Stimulated activated effector memory CD8-positive, alpha-beta T cell treated with anti-CD3 and anti-CD28 coated beads, Interleukin-12 subunit alpha, Interleukin-12 subunit beta, amount 100 ng/mL, for 72 hours (primary cell): ENCODE measurements around the gene CORO1C.

Source experiments
- ATAC-seq: fragments of 150-1000 bp; cut with Tn5 transposase; 2 replicates; pipeline ENCODE4 v1.10.0; 2021
- DNase-seq, 2 donors: peaks; one replicate each; pipeline ENCODE4 v3.0.0; 2021 to 2022; ENCODE audit warnings: low spot score in 2 of 2
- H3K27ac Mint-ChIP-seq: one replicate; pipeline ENCODE4 v1.8.0; 2022; ENCODE audit warnings: mild to moderate bottlenecking, mixed read lengths
- H3K36me3 Mint-ChIP-seq: one replicate; pipeline ENCODE4 v1.8.0; 2022; ENCODE audit warnings: mild to moderate bottlenecking, mixed read lengths
- H3K4me1 Mint-ChIP-seq: one replicate; pipeline ENCODE4 v1.8.0; 2022; ENCODE audit warnings: mixed read lengths
- H3K4me3 Mint-ChIP-seq: one replicate; pipeline ENCODE4 v1.8.0; 2022; ENCODE audit warnings: mild to moderate bottlenecking, mixed read lengths
- H3K9me3 Mint-ChIP-seq: one replicate; pipeline ENCODE4 v1.8.0; 2022; ENCODE audit warnings: mixed read lengths

The CORO1C gene

GRCh38 chr12:108685469-108686260 lies 45.7 kb downstream of the CORO1C start:
- no peaks in the 10 kb centered on the region for H3K9me3 Mint-ChIP-seq
- no peak overlapping the region for H3K27ac Mint-ChIP-seq
- ATAC-seq, result peak; percentile 22
- H3K4me1 Mint-ChIP-seq, result peaks cover 28% of the 10 kb centered on the region
- H3K4me3 Mint-ChIP-seq, result no peak overlapping the region
- DNase-seq, result no peak
- no peaks in the 10 kb centered on the region for H3K36me3 Mint-ChIP-seq

DNA sequence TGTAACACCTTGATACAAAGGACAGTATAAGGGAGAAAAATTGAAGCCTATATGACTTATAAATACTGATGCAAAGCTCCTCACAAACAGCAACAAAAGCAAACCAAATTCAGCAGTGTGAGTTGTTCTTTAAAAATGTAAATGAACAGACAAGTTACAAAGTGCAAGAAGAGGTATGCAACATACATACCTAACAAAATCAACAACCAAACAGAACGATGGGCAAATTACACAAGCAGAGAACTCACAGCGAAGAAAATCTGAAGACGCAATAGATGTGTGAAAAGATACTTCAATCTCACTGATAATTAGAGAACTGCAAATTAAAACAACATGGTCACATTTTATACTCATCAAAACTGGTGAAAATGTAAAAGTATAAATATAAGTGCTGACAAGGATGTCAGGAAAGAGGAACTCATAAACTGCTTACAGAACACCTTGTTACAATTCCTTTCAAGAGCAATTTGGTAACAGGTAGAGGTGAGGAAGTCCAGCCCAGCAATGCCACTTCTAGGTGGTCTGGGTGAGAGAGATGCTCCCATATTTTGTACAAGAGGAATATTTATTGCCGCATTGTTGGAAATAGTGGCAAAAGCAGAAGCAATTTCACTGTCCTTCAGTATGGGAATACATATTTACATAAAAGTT lies 47.3 kb downstream of the CORO1C start:
- no peaks in the 10 kb centered on the region for H3K36me3 Mint-ChIP-seq
- no peak overlapping the region for H3K27ac Mint-ChIP-seq
- ATAC-seq (no peak), DNase-seq (no peak)
- H3K4me3 Mint-ChIP-seq, result no peak overlapping the region
- no peaks in the 10 kb centered on the region for H3K9me3 Mint-ChIP-seq
- peaks cover 14% of the 10 kb centered on the region for H3K4me1 Mint-ChIP-seq

GRCh38 chr12:108681317-108681716 lies 50.0 kb downstream of the CORO1C start:
- Mint-ChIP-seq H3K36me3 (peaks cover 6% of the 10 kb centered on the region), H3K27ac (no peak overlapping the region), H3K9me3 (no peaks in the 10 kb centered on the region), H3K4me3 (no peak overlapping the region), H3K4me1 (peaks cover 20% of the 10 kb centered on the region)
- no peak for ATAC-seq
- no peak for DNase-seq

DNA sequence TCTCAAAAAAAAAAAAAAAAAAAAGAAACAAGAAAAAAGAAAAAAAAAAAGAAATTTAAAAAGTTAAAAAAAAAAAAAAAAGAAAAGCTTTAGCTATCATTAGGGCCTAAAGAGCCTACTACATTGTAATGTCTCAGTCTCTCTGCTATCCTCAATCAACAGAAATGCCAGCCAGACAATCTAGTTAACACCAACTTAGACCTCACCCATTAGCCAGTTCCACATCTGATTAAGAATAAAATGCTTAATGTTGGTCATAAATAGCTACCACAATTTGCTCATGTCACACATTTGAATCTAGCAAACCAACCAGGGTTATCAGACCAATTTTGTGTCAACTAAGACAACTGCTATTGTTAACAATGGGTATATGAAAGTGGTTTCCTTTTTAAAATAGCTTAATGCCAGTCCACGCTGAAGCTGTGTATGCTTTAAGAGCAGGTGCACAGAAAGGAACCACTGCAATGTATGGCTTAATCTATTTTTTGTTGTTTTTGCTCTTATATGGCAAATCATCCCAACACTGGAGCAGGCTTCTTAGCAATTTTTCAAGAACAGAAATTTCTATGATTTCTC lies 52.1 kb downstream of the CORO1C start:
- Mint-ChIP-seq H3K9me3 (no peaks in the 10 kb centered on the region), H3K4me1 (peaks cover 13% of the 10 kb centered on the region), H3K4me3 (no peak overlapping the region), H3K27ac (no peak overlapping the region), H3K36me3 (peaks cover 23% of the 10 kb centered on the region)
- ATAC-seq (no peak), DNase-seq (no peak)

- peaks cover 6% of the 10 kb centered on the region for H3K4me1 Mint-ChIP-seq
- H3K27ac Mint-ChIP-seq, result no peak overlapping the region
- H3K9me3 Mint-ChIP-seq, result no peaks in the 10 kb centered on the region
- peaks cover 28% of the 10 kb centered on the region for H3K36me3 Mint-ChIP-seq
- DNase-seq (no peak), ATAC-seq (peak; percentile 43)
- no peak overlapping the region for H3K4me3 Mint-ChIP-seq
These were observed 53.1 kb downstream of the CORO1C start for GRCh38 chr12:108678104-108678730.

DNA sequence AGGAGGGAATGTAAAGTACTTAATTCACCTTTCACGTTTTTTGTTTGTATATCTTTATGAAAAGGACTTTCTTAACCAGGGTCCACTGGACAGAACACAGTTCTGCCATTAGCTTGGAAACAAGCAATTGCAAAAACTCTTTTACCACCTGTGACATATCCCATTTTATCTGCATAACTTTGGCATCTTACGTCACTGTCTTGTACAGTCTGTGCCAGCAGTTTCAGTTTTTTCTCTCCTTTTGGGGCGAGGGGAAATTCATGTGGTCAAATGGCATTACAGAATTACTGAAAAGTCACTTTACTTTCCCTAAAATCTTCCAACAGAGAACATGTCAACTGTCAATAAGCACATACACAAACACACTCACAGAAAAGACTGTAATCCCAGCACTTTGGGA lies 53.9 kb downstream of the CORO1C start:
- ATAC-seq, result no peak
- no peaks in the 10 kb centered on the region for H3K9me3 Mint-ChIP-seq
- no peak for DNase-seq
- H3K27ac Mint-ChIP-seq, result no peak overlapping the region
- H3K36me3 Mint-ChIP-seq, result peaks cover 28% of the 10 kb centered on the region
- peaks cover 6% of the 10 kb centered on the region for H3K4me1 Mint-ChIP-seq
- H3K4me3 Mint-ChIP-seq, result no peak overlapping the region

- ATAC-seq, result no peak
- peaks cover 28% of the 10 kb centered on the region for H3K36me3 Mint-ChIP-seq
- H3K9me3 Mint-ChIP-seq, result no peaks in the 10 kb centered on the region
- peaks cover 6% of the 10 kb centered on the region for H3K4me1 Mint-ChIP-seq
- H3K4me3 Mint-ChIP-seq, result no peak overlapping the region
- no peak for DNase-seq
- no peak overlapping the region for H3K27ac Mint-ChIP-seq
These were observed 54.6 kb downstream of the CORO1C start for GRCh38 chr12:108676707-108677106.

GRCh38 chr12:108675792-108676191 lies 55.5 kb downstream of the CORO1C start:
- H3K4me1 Mint-ChIP-seq, result peaks cover 6% of the 10 kb centered on the region

GRCh38 chr12:108672054-108672453 lies 59.3 kb downstream of the CORO1C start:
- Mint-ChIP-seq H3K4me3 (no peak overlapping the region), H3K27ac (no peak overlapping the region), H3K9me3 (no peaks in the 10 kb centered on the region), H3K36me3 (peaks cover 28% of the 10 kb centered on the region), H3K4me1 (no peaks in the 10 kb centered on the region)
- DNase-seq, result no peak
- ATAC-seq, result no peak

More at GRCh38 chr12:108675792-108676191, 55.5 kb downstream of the CORO1C start:
- DNase-seq (no peak), ATAC-seq (no peak)
- Mint-ChIP-seq H3K4me3 (no peak overlapping the region), H3K27ac (no peak overlapping the region), H3K36me3 (peaks cover 28% of the 10 kb centered on the region), H3K9me3 (no peaks in the 10 kb centered on the region)

DNA sequence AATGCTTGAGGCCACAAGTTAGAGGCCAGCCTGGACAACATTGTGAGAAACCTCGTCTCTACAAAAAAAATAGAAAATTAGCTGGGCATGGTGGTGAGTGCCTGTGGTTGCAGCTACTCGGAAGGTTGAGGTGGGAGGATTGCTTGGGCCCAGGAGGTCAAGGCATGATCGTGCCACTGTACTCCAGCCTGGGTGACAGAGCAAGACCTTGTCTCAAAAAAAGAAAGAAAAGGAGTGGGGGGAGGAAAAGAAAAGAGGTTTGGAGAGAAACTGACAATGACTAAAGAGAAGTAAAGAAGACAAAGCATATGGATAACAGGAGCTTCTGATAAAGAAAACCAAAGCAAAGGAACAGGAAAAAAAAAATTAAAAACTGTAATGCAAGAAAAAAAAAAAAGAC lies 60.2 kb downstream of the CORO1C start:
- H3K4me3 Mint-ChIP-seq, result no peak overlapping the region
- H3K9me3 Mint-ChIP-seq, result no peaks in the 10 kb centered on the region
- DNase-seq (no peak), ATAC-seq (no peak)
- H3K36me3 Mint-ChIP-seq, result peaks cover 19% of the 10 kb centered on the region
- H3K4me1 Mint-ChIP-seq, result no peaks in the 10 kb centered on the region
- no peak overlapping the region for H3K27ac Mint-ChIP-seq

GRCh38 chr12:108670066-108670631 lies 61.2 kb downstream of the CORO1C start:
- Mint-ChIP-seq H3K4me1 (no peaks in the 10 kb centered on the region), H3K4me3 (no peak overlapping the region), H3K9me3 (no peaks in the 10 kb centered on the region), H3K36me3 (peaks cover 12% of the 10 kb centered on the region), H3K27ac (no peak overlapping the region)
- ATAC-seq, result no peak
- DNase-seq, result no peak

DNA sequence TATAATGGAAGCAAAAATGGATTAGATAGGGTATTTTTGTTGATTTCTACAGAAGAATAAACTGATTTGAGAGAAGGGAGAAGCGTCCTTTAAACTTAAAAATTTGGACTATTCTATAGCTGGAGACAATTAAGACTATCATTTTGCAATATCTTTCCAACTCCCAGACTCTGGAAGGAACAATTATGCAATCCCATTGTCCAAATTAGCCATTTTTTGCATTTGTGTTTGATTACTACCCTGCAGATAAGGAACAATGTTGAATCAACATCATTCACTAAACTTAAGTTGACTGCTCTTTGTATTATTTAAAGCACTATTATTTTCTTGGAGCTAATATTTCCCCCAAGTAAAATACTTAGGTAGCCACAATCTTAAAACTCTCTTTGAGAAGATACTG lies 62.8 kb downstream of the CORO1C start:
- Mint-ChIP-seq H3K4me3 (no peak overlapping the region), H3K27ac (no peak overlapping the region), H3K9me3 (no peaks in the 10 kb centered on the region), H3K4me1 (peaks cover 11% of the 10 kb centered on the region), H3K36me3 (no peaks in the 10 kb centered on the region)
- no peak for DNase-seq
- no peak for ATAC-seq

DNA sequence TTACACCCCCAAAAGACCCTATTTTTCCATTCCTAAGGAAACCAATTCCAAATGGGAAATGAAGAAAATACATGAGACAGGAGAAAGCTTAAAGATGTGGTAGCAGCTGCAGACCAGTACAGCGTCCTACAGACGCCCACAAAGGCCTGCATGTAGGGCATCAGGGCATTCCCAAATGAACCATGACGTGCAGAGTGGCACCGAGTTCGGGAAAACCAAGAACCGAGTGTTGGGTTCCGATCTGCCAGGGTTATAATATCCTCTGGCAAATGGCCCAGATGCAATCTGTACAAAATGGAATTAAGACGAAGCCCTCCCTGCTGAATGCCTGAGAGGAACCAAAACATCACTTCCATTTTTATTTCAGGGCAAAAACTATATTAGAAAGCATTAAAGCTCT lies 63.3 kb downstream of the CORO1C start:
- Mint-ChIP-seq H3K4me1 (peaks cover 16% of the 10 kb centered on the region), H3K9me3 (no peaks in the 10 kb centered on the region), H3K27ac (no peak overlapping the region), H3K4me3 (no peak overlapping the region), H3K36me3 (no peaks in the 10 kb centered on the region)
- no peak for ATAC-seq
- DNase-seq, result no peak

GRCh38 chr12:108667349-108667748 lies 64.0 kb downstream of the CORO1C start:
- Mint-ChIP-seq H3K27ac (no peak overlapping the region), H3K9me3 (no peaks in the 10 kb centered on the region), H3K36me3 (no peaks in the 10 kb centered on the region), H3K4me3 (no peak overlapping the region), H3K4me1 (peaks cover 20% of the 10 kb centered on the region)
- DNase-seq (no peak), ATAC-seq (no peak)

DNA sequence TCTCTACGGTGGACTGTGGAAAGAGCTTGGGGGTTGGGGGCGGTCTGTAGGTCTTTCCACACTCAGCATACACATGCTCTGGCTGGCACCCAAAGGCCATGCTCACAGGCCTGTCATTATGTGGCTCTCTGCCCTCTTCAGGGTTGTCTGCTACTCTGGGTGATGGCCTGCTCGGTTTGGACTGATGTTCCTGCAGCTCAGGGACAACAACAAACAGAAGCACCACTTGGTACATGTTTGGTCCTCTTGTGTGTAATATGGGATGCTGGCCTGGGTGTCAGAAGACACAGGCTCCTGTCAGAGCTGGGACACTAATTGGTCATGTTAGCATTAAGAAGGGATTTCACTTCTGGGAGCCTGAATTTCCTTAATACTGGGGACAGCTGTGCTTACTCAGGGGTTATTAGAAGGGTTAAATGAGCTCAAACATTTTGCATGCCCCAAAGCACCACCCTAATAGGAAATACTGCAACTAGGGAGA lies 64.9 kb downstream of the CORO1C start:
- DNase-seq, result no peak
- no peak overlapping the region for H3K4me3 Mint-ChIP-seq
- H3K27ac Mint-ChIP-seq, result no peak overlapping the region
- ATAC-seq, result no peak
- H3K36me3 Mint-ChIP-seq, result no peaks in the 10 kb centered on the region
- H3K9me3 Mint-ChIP-seq, result no peaks in the 10 kb centered on the region
- peaks cover 20% of the 10 kb centered on the region for H3K4me1 Mint-ChIP-seq
